ENCODE data around the gene C17orf113.

DNA sequence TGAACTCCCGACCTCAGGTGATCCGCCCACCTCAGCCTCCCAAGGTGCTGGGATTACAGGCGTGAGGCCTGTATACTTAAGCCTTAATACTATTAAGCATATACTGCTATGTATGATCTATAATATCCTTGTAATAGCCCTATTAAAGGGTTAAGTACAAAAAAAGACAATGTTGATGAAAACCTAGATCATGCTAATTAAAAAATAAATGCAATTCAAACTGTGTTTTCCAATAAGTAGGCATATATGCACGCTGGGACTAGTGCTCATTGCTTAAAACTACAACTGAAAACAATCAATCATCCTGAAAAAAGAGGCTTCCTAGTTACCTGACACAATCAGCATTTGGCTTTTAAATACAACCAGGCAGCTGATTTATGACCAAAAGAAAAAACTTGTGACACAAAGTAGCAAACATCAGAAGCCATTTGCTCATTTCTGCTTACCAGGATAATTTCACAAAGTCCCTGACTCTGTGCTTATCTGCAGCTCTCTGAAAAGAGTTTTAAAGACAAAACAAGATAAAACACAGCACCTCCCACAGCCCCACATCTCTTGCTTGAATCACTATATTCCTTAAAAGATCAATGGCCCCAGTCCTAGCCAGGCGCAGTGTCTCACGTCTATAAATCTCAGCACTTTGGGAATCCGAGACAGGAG is 36.8 kb upstream of the C17orf113 start:
- TF ChIP-seq REST (IDR thresholded peaks at IDR 0.05; ENCODE audit: low read depth) (no peak), ATF3 (IDR thresholded peaks at IDR 0.05) (no peak), POLR2AphosphoS5 (IDR thresholded peaks at IDR 0.05; ENCODE audit: low read depth, low read length) (no peak), CTCF (IDR thresholded peaks at IDR 0.05 in 2 of 3, conservative IDR thresholded peaks at IDR 0.05 in 1 of 3; ENCODE audit: borderline replicate concordance in 1 of 3, insufficient read depth in 1 of 3, low read depth in 2 of 3, low read length in 2 of 3) (no peak)

Measured in HCT116 (cell line).